Duodenal mucosa (tissue), 2 donors: ENCODE data around the gene CCDC82.

Experiments
- H3K27ac ChIP-seq: one replicate; pipeline ENCODE4 v1.7.0; 2013; ENCODE audit warnings: low read depth, low read length
- H3K27me3 ChIP-seq, 2 donors: one replicate each; pipeline ENCODE4 v1.7.0; 2013; ENCODE audit warnings: low read length in 2 of 2, control low read depth in 1 of 2; ENCODE audit not compliant: insufficient read depth in 2 of 2, control insufficient read depth in 1 of 2
- H3K36me3 ChIP-seq, 2 donors: one replicate each; pipeline ENCODE4 v1.7.0; 2013; ENCODE audit warnings: low read length in 2 of 2, control low read depth in 1 of 2; ENCODE audit not compliant: insufficient read depth in 2 of 2, control insufficient read depth in 1 of 2
- H3K4me1 ChIP-seq, 2 donors: one replicate each; pipeline ENCODE4 v1.7.0; 2013; ENCODE audit warnings: low read length in 2 of 2, control low read depth in 1 of 2; ENCODE audit not compliant: insufficient read depth in 2 of 2, control insufficient read depth in 1 of 2
- H3K4me3 ChIP-seq, 2 donors: one replicate each; pipeline ENCODE4 v1.7.0; 2013; ENCODE audit warnings: low read length in 2 of 2, low read depth in 1 of 2
- H3K9ac ChIP-seq, 2 donors: one replicate each; pipeline ENCODE4 v1.7.0; 2013; ENCODE audit warnings: low read length in 2 of 2, low read depth in 1 of 2
- H3K9me3 ChIP-seq, 2 donors: one replicate each; pipeline ENCODE4 v1.7.0; 2013; ENCODE audit warnings: low read length in 2 of 2, control low read depth in 1 of 2; ENCODE audit not compliant: control insufficient read depth in 1 of 2

Gene CCDC82

GRCh38 chr11:96340555-96340885 lies 49.2 kb downstream of the CCDC82 start:
- Histone ChIP-seq H3K4me1 (peaks cover 54 to 58% of the 10 kb centered on the region in 2 donors), H3K4me3 (peak overlapping the region; percentile 81 to 83), H3K9ac (peak overlapping the region in 1 of 2 donors; percentile 44), H3K27ac (peak overlapping the region; percentile 58), H3K9me3 (no peaks in the 10 kb centered on the region), H3K36me3 (no peaks in the 10 kb centered on the region), H3K27me3 (no peaks in the 10 kb centered on the region)

DNA sequence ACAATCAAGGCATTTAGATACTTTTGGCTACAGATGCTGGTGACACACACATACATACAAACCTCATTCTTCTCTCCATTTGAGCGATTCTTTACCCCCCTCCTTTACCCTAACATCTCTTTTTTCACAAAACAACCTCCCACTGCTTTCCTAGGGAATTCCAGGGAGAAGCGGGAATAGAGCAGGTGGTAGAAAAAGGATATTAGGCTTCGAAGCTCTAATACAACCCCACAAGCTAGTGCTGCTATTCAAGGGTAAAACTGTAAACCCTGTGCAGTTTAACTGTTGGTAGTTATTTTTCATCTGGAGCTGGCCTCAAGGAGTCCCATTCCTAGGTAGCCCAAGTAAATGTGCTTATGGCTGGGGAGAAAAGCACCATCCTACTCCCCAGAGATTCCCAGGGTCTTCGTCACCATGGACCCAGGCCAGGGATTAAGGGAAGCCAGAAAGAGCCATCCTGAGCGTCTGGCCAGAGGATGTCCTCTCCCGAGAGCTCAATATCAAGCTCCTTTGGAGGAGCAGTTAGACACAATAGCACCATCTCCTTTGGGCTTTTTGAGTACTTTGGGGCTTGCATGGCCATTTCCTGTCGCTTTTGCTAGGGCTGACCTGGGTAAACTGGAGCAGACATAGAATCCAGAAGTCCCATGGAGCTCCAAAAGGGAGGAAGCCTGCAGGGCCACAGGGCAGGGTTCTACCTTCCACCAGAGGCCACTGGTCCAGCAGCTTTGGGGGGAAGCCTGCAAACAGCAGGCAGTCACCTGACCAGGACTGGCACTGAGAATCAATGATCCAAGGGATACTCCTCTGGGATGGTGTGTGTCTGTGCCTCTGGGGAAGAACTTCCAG lies 49.8 kb downstream of the CCDC82 start:
- H3K9ac ChIP-seq: peak overlapping the region; percentile 44

DNA sequence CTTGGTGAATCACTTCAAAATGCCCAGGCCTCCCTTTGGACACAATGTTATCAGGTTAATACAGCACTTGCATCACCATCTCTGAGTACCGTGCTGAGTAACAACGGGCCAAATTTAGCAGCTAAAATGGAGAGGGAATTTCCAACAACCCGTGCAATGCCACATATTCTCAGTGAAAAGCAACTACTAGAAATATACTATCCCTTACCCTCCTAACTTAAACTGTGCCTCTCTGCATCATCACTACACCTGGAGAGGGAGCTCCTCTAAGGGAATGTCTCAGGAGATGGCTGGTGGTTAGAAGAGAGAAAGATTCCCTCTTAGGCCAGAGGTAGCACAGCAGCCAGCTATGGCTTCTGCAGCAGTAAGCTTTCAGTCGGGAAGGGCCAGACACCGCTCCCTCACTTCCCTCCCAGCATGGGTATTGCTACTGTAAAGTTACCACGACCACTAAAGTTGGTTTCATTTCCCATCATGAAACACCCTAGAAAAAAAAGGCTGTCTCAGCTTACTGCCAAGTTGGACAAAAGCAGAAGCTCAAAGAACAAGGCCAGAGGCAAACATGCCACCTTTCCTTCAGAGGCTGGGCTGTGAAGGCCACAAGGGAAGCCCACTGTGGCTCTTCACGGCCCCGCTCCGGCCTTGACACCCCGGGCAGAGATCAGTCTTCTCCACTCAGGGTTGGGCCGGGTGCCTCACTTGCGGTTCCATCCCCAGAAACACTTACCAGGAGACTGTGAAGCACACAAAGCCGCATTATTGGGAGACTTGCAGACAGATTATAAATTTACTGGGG lies 50.6 kb downstream of the CCDC82 start:
- H3K36me3 ChIP-seq: no peaks in the 10 kb centered on the region
- H3K27me3 ChIP-seq: no peaks in the 10 kb centered on the region
- H3K4me3 ChIP-seq: peak overlapping the region; percentile 52 to 81
- peak overlapping the region; percentile 44 for H3K9ac ChIP-seq
- H3K9me3 ChIP-seq: no peaks in the 10 kb centered on the region
- H3K27ac ChIP-seq: peak overlapping the region; percentile 58
- H3K4me1 ChIP-seq: peaks cover 54 to 62% of the 10 kb centered on the region in 2 donors

More for the DNA sequence above, 49.8 kb downstream of the CCDC82 start:
- H3K36me3 ChIP-seq: no peaks in the 10 kb centered on the region
- H3K4me3 ChIP-seq: peak overlapping the region; percentile 81 to 83
- H3K27ac ChIP-seq: peak overlapping the region; percentile 58
- H3K27me3 ChIP-seq: no peaks in the 10 kb centered on the region
- H3K9me3 ChIP-seq: no peaks in the 10 kb centered on the region
- peaks cover 54 to 62% of the 10 kb centered on the region in 2 donors for H3K4me1 ChIP-seq

GRCh38 chr11:96337541-96338431 lies 51.9 kb downstream of the CCDC82 start:
- no peak overlapping the region for H3K27ac ChIP-seq
- H3K36me3 ChIP-seq: no peaks in the 10 kb centered on the region
- no peaks in the 10 kb centered on the region for H3K9me3 ChIP-seq
- no peak overlapping the region for H3K9ac ChIP-seq
- H3K27me3 ChIP-seq: no peaks in the 10 kb centered on the region
- peaks cover 52 to 68% of the 10 kb centered on the region in 2 donors for H3K4me1 ChIP-seq
- H3K4me3 ChIP-seq: peak overlapping the region in 1 of 2 donors; percentile 3

GRCh38 chr11:96335388-96335787 lies 54.3 kb downstream of the CCDC82 start:
- H3K9me3 ChIP-seq: no peaks in the 10 kb centered on the region
- no peak overlapping the region for H3K9ac ChIP-seq
- no peak overlapping the region for H3K4me3 ChIP-seq
- no peaks in the 10 kb centered on the region for H3K36me3 ChIP-seq
- H3K27ac ChIP-seq: no peak overlapping the region
- H3K4me1 ChIP-seq: peaks cover 53 to 64% of the 10 kb centered on the region in 2 donors
- H3K27me3 ChIP-seq: no peaks in the 10 kb centered on the region

GRCh38 chr11:96334219-96334618 lies 55.5 kb downstream of the CCDC82 start:
- no peaks in the 10 kb centered on the region for H3K36me3 ChIP-seq
- H3K9ac ChIP-seq: no peak overlapping the region
- no peak overlapping the region for H3K4me3 ChIP-seq
- no peaks in the 10 kb centered on the region for H3K9me3 ChIP-seq
- no peaks in the 10 kb centered on the region for H3K27me3 ChIP-seq
- no peak overlapping the region for H3K27ac ChIP-seq
- peaks cover 42 to 57% of the 10 kb centered on the region in 2 donors for H3K4me1 ChIP-seq

DNA sequence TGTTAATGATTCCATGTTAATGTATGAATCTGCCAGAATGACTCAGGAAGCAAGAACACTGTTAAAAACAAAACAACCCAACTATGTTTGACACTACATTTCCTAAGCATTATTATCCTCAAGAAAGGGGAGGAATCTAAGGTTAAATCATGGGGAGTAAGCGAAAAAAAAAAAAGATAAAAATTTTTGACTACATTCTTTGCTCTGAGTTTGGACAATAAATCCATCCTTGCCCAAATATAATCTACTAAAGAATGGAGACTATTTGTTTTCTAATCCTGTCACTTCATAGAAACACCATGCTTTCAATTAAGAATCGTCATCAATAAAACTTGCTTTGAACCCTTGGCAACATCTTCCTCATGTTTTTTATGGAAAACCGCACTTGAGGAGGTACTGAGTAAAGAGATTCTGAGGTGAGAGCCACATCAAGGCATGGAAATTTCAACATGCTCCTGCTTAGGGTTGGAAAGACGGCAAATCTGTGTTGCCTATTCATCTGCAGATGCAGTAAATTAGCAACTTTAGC lies 56.5 kb downstream of the CCDC82 start:
- no peaks in the 10 kb centered on the region for H3K36me3 ChIP-seq
- H3K4me3 ChIP-seq: no peak overlapping the region
- H3K9ac ChIP-seq: no peak overlapping the region
- peaks cover 32 to 49% of the 10 kb centered on the region in 2 donors for H3K4me1 ChIP-seq
- no peak overlapping the region for H3K27ac ChIP-seq
- no peaks in the 10 kb centered on the region for H3K9me3 ChIP-seq
- no peaks in the 10 kb centered on the region for H3K27me3 ChIP-seq

DNA sequence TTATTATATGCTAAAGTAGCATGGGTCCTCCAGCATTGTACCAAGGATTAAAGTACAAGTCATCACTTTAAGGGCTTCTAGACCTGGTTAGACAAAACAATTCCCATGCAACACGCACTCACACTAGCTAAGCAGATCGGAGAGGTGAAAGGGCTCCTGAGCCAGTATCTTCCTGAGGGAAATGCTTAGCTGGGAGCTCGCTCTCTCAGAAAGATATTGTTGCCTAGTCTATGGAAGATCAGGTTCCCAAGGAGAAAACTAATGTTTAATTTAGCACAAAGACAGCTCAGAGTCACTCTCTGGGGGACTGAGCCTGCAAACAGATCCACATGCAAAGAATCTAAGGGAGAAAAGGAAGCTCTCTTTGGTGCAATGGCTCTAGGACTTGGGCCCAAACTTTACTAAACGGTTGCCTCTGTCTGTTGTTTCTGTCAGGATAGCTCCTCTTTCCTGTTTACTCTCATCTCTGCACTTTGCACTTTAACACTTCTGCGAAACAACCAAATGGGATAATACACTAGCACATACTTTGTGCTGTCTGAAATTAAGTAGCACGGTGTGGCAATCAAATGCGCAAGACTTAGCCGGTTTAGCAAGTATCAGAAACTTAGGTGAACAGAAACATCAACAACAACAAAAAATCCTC lies 57.5 kb downstream of the CCDC82 start:
- H3K9ac ChIP-seq: no peak overlapping the region
- H3K9me3 ChIP-seq: no peaks in the 10 kb centered on the region
- no peaks in the 10 kb centered on the region for H3K27me3 ChIP-seq
- no peak overlapping the region for H3K27ac ChIP-seq
- H3K36me3 ChIP-seq: no peaks in the 10 kb centered on the region
- H3K4me3 ChIP-seq: no peak overlapping the region
- peaks cover 22 to 39% of the 10 kb centered on the region in 2 donors for H3K4me1 ChIP-seq

GRCh38 chr11:96331699-96332116 lies 58.0 kb downstream of the CCDC82 start:
- Histone ChIP-seq H3K9ac (no peak overlapping the region), H3K4me1 (peaks cover 18 to 34% of the 10 kb centered on the region in 2 donors), H3K27me3 (no peaks in the 10 kb centered on the region), H3K36me3 (no peaks in the 10 kb centered on the region), H3K27ac (no peak overlapping the region), H3K9me3 (no peaks in the 10 kb centered on the region), H3K4me3 (no peak overlapping the region)
